Measurements from ENCODE around the gene PPP4C.
A peak's percentile ranks its signal among the peaks of the same experiment; 100 is the strongest.
"Not testable (repeated sequence)": the region's sequence is repeated elsewhere in the genome, so short reads cannot be mapped to it uniquely, and the experiment has no call there.

PPP4C gene

DNA sequence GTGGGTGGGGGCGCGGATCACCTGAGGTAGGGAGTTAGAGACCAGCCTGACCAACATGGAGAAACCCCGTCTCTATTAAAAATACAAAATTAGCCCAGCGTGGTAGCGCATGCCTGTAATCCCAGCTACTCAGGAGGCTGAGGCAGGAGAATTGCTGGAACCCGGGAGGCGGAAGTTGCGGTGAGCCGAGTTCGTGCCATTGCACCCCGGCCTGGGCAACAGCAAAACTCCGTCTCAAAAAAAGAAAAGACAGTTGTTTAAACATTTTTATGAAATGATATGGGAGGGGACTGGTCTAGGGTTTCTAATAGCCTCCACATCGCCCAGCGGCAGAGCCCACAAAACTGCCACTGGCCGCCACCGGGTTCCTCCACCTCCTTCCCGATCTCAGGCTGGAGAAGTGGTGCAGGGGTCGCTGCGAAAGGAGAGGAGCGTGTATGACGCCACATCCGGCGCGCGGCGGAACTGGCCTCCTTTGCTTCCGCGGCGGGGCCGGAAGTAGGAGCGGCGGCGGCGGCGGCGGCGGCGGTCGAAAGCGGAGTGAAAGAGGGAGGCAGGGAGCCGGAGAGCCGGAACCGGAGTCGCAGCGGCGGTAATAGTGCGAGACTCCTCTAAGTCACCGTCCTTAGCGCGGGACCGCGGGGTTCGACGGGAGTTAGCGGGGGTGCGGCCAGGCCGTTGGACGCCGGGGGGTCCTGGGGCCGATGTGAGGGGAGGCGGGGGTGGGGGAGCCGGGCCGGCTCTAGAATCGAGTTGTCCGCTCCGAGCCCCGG is at the start of gene PPP4C:
Gene PPP4C, plus strand, starts transcription at position 492 of the 773 bp plus-strand sequence. CDS start 384 bp downstream, outside the sequence.
- peak; percentile 91 for DNase-seq

DNA sequence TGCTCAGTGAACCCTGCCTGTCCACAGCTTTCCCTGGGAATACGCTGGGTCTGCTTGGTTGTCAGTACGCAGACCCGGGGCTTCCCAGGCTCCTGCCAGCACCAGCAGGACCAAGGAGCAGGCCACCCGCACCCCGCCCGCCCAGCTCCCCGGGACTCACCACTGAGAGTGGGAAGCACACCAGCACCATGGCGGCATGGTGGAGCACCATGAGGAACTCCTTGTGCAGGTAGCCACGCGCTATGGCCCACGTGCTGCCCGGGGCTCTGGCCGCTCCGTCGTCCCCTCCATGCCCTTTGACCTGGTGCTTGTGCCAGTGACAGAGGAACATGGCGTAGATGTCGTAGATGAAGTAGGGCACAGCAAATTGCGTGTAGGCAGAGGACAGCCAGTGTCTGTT is 49.3 kb upstream of the PPP4C start:
- DNase-seq, result no peak

DNA sequence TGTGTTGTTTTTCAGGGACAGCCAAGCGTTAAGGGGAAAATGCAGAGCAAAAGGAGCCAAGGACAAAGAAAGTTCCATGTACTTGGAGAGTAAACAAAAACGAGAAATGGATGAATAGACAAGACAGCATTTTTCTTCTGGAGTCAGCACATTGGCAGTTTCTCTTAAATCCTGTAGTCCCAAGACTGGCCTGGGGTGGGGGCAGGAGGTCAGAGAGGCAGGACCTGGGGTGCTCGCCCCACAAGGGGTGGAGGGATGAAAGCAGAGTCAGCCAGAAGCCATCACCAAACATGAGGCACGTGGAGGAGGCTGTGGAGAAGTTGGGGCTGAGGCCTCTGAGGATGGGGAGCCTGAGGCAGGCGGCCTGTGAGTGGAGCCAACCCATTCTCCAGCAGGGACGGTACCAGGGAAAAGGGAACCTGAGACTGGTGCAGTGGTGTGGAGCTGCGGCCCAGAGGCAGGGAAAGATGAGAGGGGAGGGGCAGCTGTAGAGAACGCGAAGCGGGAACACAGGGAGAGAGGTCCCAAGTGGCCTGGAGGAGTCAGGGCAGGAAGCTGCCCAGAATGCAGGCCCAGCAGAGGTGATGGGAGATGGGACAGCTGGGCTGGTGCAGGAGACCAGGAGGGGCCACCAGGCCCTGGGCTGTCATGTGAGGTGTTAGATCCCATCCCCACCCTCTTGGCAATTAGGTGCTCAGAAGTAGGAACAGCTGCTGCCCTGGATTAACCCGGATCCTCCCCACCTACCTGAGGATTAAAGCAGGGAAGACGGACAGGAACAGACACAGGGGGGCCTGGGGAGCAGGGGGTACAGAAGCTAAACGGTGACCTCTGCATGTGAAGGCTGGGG is 48.0 kb upstream of the PPP4C start:
- DNase-seq, result no peak

DNA sequence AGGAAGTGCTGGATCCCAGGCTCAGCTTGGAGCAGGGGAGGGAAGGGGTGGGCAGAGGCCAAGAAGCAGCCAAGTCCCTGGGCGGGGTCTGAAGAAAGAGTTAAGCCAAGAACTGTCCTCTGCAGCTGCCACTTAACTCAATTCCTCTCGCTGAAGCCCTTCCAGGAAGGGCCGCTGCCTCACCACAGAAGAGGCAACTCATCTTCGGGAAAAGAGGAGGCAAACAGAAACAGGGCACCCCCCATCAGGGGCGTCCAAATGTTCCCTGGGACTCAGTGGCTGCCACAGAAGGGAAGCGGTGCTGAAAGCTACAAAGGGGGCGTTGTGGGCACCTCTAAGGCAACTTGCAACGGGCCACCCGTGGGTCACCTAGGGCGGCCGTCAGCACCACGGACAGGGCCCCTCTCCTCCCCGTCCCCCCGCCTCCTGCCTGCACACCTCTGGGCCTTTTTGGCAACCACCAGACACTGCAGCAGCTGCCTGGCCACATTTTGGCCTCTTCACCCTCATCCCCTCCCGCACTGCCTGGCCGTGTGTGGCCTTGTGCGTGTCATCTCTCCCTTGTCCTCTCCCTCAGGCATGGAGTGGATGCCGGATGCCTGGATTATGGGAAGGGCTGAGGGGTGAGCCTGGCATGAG is 47.2 kb upstream of the PPP4C start:
- DNase-seq, result no peak

DNA sequence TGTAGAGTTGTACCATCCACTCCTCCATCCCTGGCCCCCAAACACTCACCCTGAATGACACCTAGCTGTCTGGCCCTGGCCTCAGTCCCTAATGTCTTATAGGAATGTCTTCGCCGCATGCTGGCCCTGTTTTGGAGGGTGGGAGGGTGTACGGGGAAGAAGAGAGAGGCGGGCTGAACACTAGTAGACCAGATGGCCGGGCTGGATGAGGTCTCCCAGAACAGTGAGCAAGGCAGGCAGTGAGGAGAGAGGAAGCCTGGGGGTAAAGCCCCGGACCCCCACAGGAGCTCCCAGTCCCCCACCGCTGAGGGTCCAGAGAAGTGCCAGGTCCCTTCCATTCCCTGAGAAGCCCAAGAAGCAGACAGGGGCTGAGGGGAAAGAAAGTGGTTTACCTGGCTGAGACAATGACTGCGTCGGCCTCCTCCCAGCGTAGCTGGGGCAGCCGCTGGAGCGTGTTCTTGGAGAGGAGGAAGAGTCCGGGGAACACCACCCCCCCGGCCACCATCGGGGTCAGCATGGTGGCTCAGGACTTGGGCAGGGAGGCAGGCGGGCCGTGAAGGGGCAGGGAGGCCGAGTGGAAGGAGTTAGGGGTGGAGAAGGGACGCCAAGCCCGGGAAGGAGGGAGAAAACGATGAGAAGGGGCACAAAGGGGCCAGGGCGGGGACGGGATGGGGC is 45.6 kb upstream of the PPP4C start:
- no peak for DNase-seq

DNA sequence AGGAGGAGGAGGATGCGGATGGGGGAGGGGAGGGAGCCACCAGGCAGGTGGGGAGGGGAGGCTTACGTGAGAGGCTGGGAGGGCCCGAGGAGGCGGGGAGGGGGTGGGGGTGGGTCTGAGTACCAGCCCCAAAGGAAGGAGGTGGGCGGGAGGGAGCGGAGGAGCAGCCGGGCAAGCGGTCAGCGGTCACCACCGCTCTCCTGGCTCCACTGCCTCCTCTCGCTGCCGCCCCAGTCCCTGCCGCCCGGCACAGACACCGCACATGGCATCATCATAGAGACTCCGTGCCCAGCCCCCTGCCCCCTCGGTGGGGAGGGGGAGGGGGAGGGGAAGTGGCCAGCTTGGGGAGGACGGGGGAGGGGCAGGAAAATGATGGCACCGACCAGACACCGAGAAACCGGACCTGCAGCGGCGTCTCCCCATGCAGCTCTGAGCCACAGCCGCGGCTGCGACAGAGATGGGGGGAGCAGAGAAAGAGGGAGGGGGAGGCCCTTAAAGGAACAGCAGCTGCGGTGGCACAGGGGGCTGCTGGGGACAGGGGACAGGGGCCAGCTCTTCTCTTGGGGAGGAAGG is 44.9 kb upstream of the PPP4C start, which contains the start of gene TLCD3B:
Gene TLCD3B, minus strand, starts transcription at position 431 of the 573 bp plus-strand sequence. CDS start 744 bp downstream, outside the sequence.
- peak; percentile 73 for DNase-seq

DNA sequence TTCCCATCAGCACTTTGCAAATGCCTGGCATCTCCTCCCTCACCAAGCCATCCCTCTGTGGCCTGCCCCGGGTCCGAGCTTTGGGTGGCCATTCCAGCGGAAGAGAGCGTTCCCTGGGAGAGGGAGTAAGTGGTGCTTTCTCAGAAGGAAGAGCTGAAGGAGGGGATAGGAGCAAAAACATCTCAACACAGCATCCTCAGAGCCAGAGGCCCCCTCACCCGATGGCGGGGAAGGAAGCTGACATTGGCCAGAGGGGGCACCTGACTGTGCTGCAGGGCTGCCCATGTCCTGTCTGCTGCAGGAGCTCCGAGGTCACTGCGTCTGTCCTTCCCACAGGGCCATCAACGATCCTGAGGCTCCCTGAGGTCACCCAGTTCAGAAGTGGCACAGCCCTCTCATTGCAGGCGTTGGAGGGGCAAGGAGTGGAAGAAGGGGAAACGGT is 44.3 kb upstream of the PPP4C start:
- DNase-seq, result peak; percentile 30

DNA sequence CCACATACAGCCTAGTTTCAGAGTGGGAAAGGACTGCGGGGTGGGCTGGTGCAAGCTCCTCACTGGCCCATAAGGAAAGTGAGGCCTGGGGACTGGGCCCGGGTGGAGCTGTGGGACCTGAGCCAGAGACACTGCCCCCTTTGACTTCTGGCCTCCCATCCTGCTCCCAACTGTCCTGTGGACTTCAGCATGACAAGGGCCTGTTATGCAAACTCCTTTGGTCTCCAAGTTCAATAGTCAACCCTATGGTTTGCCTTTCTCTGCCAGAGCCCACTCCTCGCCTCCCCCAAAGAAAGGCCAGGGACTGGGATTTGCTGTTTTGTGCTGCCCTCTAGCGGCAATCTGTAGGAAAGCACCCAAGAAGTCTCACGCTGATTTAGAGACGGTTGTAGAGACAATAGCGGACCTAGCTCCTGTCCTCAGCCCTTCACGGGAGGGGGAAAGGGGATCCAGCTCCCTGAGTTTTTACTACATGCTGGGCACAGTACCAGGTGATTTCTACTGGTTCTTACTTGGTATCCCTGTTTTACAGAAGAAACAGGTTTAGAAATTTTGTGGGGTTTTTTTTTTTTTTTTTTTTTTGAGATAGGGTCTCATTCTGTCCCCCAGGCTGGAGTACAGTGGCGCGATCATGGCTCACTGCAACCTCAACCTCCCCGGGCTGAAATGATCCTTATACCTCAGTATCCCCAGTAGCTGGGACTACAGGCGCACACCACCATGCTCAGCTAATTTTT is 43.5 kb upstream of the PPP4C start:
- peak; percentile 85 for DNase-seq

DNA sequence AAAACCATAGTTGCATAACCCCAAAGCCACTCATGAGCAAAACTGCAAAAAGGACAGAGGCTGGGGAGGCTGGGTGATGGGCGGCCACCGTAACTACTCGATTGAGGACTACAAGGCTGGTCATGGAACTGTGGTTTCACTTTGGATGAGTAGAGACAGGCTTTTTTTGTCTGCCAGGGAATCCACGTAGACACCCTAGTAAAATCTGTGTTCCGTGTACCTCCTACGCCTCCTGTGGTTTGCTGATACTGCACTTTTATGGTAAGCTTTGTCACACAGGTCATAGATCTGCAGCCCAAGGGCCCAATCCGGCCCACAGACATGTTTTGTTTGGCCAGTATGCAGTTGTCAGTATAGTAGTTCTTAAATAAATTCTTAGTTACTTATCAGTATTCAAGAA is 42.5 kb upstream of the PPP4C start:
- no peak for DNase-seq

DNA sequence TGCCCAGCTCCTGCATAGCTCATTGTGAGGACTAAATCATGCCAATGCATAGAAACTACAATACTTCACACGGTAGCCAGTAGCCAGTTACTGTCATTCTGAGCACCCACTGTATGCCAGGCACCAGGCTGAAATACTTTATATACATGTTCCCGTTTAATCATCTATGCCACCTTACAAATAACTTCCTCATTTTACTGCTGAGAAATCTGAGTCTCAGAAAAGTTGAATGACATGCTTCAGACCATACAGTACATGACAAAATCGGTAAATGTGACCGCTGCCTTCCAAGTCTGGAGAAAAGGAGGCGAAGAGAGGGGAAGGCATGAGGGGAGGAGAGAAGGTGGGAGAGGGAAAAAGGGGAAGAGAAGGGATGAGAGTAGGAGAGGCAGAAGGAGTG is 35.6 kb upstream of the PPP4C start:
- no peak for DNase-seq

DNA sequence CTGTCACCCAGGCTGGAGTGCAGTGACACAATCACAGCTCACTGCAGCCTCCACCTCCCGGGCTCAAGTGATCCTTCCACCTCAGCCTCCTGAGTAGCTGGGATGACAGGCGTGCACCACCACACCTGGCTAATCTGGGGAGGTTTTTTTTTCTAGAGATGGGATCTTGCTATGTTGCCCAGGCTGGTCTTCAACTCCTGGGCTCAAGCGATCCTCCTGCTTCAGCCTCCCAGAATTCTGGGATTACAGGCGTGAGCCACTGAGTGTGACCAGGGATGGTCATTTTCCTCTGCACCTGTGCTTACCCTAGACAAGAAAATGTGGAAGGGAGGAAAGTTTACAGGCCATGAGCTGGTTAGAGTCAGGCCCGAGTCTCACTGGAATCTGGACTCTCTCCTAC is 35.1 kb upstream of the PPP4C start:
- not testable (repeated sequence) for DNase-seq

DNA sequence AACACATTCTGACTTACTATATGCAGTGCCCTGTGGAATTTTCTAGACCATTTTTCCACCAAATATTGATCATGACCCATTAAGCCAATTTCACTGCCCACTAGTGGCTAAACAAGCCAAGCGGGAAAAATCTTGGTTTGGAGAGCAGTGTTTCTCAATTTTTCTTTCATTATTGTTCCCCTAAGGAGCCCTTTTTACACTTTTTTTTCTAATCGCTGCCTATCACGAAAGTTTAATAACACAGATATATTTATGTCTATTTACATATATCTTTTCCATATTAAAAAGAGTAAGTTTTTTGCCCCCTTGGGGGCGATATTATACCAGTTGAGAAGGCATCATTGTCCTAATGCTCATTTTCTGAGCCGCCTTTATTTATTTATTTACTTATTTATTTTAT is 34.0 kb upstream of the PPP4C start:
- no peak for DNase-seq

DNA sequence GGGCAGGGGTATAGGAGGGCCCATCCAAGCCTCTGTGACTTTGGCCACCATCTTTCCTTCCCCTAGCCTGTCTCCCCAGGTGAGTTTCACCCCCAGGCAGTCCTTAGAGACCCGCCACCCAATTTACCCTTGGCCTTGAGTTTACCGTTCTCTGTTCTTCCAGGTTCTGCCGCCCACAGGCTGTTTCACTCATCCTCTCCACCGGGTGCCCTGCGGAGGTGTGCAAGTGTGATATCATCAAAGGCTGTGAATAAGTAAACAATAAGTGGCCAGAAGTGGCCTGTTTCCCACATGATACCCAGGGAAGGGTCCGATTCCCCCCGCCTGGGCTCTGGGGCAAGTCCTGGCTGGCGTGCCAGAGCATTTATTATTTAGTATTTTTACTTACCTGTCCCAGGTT is 29.6 kb upstream of the PPP4C start:
- no peak for DNase-seq

DNA sequence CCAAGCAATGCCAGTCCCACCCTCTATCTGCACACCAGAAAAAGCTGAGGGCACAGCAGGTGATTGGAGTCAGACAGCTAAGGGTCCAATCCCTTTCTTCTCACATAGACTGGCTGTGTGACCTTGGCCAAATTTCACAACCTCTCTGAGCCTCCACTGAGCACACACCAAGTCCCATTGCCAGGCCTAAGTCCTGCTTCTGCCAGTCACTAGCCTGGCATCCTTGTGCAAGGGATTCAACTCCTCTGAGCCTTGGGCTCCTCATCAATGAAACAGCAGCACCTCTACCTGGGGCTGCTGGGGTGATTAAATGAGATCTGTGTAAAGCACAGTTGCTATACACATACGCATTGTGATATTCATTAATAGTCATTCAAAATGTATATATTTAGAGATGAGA is 29.2 kb upstream of the PPP4C start:
- DNase-seq, result no peak

DNA sequence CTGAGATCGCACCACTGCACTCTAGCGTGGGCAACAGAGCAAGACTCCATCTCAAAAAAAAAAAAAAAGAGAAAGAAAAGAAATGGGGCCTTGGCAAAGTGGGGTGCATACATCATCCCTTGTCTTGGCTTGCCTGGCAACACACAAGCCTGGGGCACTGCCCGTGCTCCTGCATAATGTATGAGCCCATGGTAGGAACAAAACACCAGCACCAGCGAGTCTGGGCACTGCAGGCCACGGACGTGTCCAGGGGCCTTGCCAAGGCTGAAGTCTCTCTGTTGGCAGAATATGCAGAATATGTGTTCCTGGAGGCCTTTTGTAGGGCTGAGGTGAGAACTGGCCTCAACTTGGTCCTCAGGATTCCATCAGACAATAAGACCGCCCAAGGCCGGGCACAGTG is 25.9 kb upstream of the PPP4C start:
- no peak for DNase-seq

DNA sequence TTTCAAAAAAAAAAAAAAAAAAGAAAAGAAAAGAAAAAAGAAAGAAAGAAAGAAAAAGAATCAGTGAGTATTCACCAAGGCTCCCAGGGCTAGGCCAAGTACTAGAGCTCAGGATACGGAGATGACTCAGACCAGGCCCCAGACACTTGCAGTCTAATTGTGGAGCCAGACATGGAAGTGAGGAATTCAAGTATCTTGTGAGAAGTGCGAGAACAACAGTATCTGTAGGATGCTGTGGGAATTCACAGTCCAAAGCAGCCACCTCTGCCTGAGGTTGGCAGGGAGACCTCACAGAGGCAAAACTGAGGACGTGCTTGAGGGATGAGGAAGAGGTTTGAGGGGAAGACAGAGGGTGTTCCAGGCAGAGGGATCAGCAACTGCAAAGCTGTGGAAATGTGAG is 24.3 kb upstream of the PPP4C start:
- DNase-seq, result no peak

DNA sequence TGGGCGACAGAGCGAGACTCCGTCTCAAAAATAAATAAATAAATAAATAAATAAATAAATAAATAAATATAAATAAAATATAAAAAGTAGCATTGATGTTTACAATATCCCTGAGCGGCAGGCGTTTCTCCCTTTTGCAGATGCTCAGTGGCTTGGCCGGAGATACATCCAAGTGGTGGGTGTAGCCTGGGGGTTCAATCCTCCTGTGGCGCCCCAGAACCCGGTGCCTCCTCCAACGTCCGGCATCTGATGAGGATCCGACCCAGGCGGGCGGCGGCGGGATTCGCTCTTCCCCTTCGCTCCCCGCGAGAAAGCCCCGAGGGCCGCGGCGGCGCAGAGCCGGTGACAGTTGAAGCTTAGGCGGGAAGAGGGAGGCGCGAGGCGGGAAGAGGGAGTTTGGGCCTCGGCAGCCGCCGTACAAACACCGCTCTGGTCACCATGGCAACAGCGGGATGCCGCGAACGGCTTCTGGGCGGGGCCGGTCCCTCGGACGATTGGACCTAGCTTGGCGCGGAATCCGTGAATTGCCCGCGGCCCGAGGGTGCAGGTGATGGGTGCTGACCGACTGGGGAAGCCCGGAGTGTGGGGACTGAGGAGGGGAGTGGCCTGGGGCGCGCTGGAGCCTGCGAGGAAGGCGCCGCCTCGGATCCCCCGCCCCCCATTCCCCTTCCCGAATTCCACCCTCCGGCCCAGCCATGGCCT is 23.0 kb upstream of the PPP4C start:
- peak; percentile 98 for DNase-seq

DNA sequence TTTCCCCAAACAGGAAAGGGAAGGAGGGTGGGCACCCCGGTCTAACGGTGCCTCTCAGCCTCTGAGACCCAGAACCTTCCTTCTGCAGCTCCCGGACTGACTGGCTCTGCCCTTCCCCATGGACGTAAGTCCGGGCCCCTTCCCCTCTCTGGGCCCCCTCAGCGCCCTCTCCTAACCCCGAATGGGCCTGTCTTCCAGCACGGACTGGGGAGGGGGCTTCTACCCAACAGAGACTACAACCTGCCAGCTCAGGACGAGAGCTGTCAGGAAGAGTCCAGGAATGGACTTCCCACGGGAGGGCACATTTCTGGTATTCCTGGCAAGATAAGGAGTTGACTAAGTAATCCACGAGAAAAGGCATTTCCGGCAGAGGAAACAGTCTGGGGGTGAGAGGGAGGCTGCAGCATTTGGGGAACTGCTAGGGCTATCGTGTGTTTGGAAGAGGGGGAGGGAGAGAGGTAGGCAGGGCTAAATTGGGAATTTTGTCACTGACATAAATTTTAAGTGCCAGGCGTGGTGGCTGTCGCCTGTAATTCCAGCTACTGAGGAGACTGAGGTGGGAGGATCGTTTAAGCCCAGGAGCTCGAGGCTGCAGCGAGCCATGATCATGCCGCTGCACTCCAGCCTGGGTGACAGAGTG is 22.3 kb upstream of the PPP4C start:
- peak; percentile 61 for DNase-seq

DNA sequence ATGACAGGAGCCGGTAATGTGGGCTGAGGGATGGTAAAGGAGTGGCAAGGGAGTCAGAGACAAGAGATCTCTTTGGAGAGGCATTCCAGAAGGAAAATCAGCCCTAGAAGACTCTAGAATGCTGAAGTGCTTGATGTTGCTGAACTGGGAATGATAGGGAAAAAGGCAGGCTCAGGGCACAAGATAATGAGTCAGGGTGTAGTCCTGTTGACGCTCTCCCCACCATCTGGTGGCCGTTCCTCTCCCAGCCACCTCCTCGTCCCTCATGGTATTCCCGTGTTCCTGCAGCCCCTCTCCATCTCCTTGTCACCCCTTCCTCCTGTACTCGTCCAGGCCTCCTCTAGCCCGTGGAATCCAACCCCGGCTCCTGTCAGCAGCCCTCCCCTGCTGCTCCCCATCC is 21.3 kb upstream of the PPP4C start:
- no peak for DNase-seq

DNA sequence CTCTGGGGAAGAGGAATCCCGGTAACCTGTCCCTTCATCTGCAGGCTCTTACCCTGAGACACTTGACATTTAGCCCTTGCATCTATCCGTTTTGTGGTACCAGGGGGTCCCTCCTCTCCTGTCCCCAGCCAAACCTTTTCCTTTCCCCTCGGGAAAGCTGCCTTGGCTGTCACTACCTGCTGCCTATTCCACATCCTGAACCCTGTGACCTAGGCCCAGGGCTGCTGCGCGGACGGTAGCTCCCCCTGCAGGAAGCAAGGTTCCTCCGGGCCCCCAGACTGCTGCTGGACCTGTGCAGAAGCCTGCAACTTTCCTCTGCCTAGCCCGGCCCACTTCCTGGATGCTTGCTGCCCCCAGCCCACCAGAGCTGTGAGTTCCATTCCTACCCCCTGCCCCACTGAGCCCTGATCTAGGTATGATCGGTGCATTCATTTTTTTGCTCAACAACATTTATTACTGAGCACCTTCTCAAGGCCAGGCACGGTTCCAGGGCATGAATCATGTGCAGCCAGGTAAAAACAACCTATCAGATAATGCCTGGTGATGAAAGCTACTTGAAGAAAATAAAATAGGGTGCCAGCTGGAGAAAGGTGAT is 20.7 kb upstream of the PPP4C start:
- DNase-seq, result no peak

All from NCI-H146 (cell line).